ENCODE data around the gene LRRC59. TPM values are rescaled to one million over a fixed set of nuclear protein-coding genes. Genes with fewer than 3 reads are reported as not detected.

The LRRC59 gene
- total and polyA plus RNA-seq, 2 donors (not counting 1 experiment from before 2014, with no cell fraction given): 27.7 to 31.2 TPM

GRCh38 chr17:50444841-50445715 lies 47.8 kb upstream of the LRRC59 start:
- Mint-ChIP-seq H3K9me3 (ENCODE audit: insufficient read depth) (no peaks in the 10 kb centered on the region), H3K4me3 (no peak overlapping the region), H3K27ac (no peak overlapping the region), H3K4me1 (no peaks in the 10 kb centered on the region), H3K27me3 (no peaks in the 10 kb centered on the region)
- Histone ChIP-seq H3K79me2 (ENCODE audit: control insufficient read depth, insufficient read depth, low read length) (peaks cover 23% of the 10 kb centered on the region), H3K9ac (ENCODE audit: low read length) (no peak overlapping the region), H2AFZ (ENCODE audit: insufficient read depth, low read depth, low read length, poor library complexity, severe bottlenecking) (no peak overlapping the region), H3K4me3 (ENCODE audit: control extremely low read depth in 1 of 5, extremely low read depth in 1 of 5, insufficient read depth in 1 of 5, low read depth in 2 of 5, low read length in 4 of 5) (no peak overlapping the region), H3K4me2 (replicated peaks; ENCODE audit: low read depth, low read length, poor library complexity, severe bottlenecking) (no peak overlapping the region), H3K27me3 (replicated peaks in 1 of 4; ENCODE audit: control extremely low read depth in 1 of 4, control insufficient read depth in 3 of 4, insufficient read depth in 4 of 4, low read length in 3 of 4) (no peaks in the 10 kb centered on the region), H3K9me3 (ENCODE audit: control extremely low read depth in 1 of 3, control insufficient read depth in 2 of 3, insufficient read depth in 1 of 3, low read length in 2 of 3) (no peaks in the 10 kb centered on the region), H3K4me1 (ENCODE audit: control insufficient read depth in 2 of 2, insufficient read depth in 2 of 2, low read length in 2 of 2) (no peaks in the 10 kb centered on the region), H3K27ac (ENCODE audit: low read length in 2 of 2) (no peak overlapping the region), H4K20me1 (ENCODE audit: control insufficient read depth, insufficient read depth, low read length, poor library complexity, severe bottlenecking) (no peaks in the 10 kb centered on the region), H3K36me3 (replicated peaks in 1 of 2; ENCODE audit: control extremely low read depth in 1 of 2, control insufficient read depth in 1 of 2, extremely low read depth in 1 of 2, insufficient read depth in 2 of 2, low read length in 1 of 2) (peaks cover 0 to 2% of the 10 kb centered on the region in 2 experiments)
- ATAC-seq (ENCODE audit: low read depth) (no peak), DNase-seq (no peak)
- intact Hi-C loops (cut with micrococcal nuclease): no loop called here
- WGBS (ENCODE audit: insufficient coverage): 95% methylated on average over 5 of the region's 6 CpGs
- TF ChIP-seq CTCF (IDR thresholded peaks at IDR 0.05) (no peak), EZH2 (IDR thresholded peaks at IDR 0.05; ENCODE audit: borderline replicate concordance, insufficient read depth, low read depth, low read length, poor library complexity, severe bottlenecking) (no peak)
- POLR2A ChIA-PET: interaction anchor here (1.4 kb wide), 1 partner anchor 48 kb away, joined by 3 read pairs; the partner anchor contains the start of gene LRRC59
- CTCF ChIA-PET: interaction anchor here (1.5 to 1.6 kb wide), 2 partner anchors 12 to 49 kb away, joined by 3 read pairs; partner anchors contain the start of gene LRRC59

- no peak for ATAC-seq (ENCODE audit: low read depth)
- ChIA-PET CTCF (no interaction called here), POLR2A (interaction anchor here (1.4 kb wide), 1 partner anchor 46 kb away, joined by 3 read pairs; the partner anchor contains the start of gene LRRC59)
- Mint-ChIP-seq H3K4me1 (no peaks in the 10 kb centered on the region), H3K27me3 (no peaks in the 10 kb centered on the region), H3K27ac (no peak overlapping the region), H3K9me3 (ENCODE audit: insufficient read depth) (no peaks in the 10 kb centered on the region), H3K4me3 (no peak overlapping the region)
- Histone ChIP-seq H4K20me1 (ENCODE audit: control insufficient read depth, insufficient read depth, low read length, poor library complexity, severe bottlenecking) (no peaks in the 10 kb centered on the region), H3K4me3 (ENCODE audit: control extremely low read depth in 1 of 5, extremely low read depth in 1 of 5, insufficient read depth in 1 of 5, low read depth in 2 of 5, low read length in 4 of 5) (no peak overlapping the region), H3K9ac (ENCODE audit: low read length) (no peak overlapping the region), H3K79me2 (ENCODE audit: control insufficient read depth, insufficient read depth, low read length) (peaks cover 38% of the 10 kb centered on the region), H3K36me3 (replicated peaks in 1 of 2; ENCODE audit: control extremely low read depth in 1 of 2, control insufficient read depth in 1 of 2, extremely low read depth in 1 of 2, insufficient read depth in 2 of 2, low read length in 1 of 2) (peaks cover 0 to 2% of the 10 kb centered on the region in 2 experiments), H3K9me3 (ENCODE audit: control extremely low read depth in 1 of 3, control insufficient read depth in 2 of 3, insufficient read depth in 1 of 3, low read length in 2 of 3) (no peaks in the 10 kb centered on the region), H3K4me1 (ENCODE audit: control insufficient read depth in 2 of 2, insufficient read depth in 2 of 2, low read length in 2 of 2) (no peaks in the 10 kb centered on the region), H3K4me2 (replicated peaks; ENCODE audit: low read depth, low read length, poor library complexity, severe bottlenecking) (no peak overlapping the region), H3K27me3 (replicated peaks in 1 of 4; ENCODE audit: control extremely low read depth in 1 of 4, control insufficient read depth in 3 of 4, insufficient read depth in 4 of 4, low read length in 3 of 4) (no peaks in the 10 kb centered on the region), H2AFZ (ENCODE audit: insufficient read depth, low read depth, low read length, poor library complexity, severe bottlenecking) (no peak overlapping the region), H3K27ac (ENCODE audit: low read length in 2 of 2) (no peak overlapping the region)
- intact Hi-C loops (cut with micrococcal nuclease): no loop called here
- DNase-seq: no peak
- WGBS (ENCODE audit: insufficient coverage): 100% methylated on average over 1 of the region's 3 CpGs
- TF ChIP-seq CTCF (IDR thresholded peaks at IDR 0.05) (no peak), EZH2 (IDR thresholded peaks at IDR 0.05; ENCODE audit: borderline replicate concordance, insufficient read depth, low read depth, low read length, poor library complexity, severe bottlenecking) (no peak)
Observed at GRCh38 chr17:50443505-50443974, 46.2 kb upstream of the LRRC59 start.

Data from B cell (primary cell).